Measurements from ENCODE around the gene DENND1A. TPM values are rescaled to one million over a fixed set of nuclear protein-coding genes. Genes with fewer than 3 reads are reported as not detected.
"Not testable (repeated sequence)": the region's sequence is repeated elsewhere in the genome, so short reads cannot be mapped to it uniquely, and the experiment has no call there.

The DENND1A gene
- total RNA-seq, 1 donor from 2014 or later: 24.4 TPM

DNA sequence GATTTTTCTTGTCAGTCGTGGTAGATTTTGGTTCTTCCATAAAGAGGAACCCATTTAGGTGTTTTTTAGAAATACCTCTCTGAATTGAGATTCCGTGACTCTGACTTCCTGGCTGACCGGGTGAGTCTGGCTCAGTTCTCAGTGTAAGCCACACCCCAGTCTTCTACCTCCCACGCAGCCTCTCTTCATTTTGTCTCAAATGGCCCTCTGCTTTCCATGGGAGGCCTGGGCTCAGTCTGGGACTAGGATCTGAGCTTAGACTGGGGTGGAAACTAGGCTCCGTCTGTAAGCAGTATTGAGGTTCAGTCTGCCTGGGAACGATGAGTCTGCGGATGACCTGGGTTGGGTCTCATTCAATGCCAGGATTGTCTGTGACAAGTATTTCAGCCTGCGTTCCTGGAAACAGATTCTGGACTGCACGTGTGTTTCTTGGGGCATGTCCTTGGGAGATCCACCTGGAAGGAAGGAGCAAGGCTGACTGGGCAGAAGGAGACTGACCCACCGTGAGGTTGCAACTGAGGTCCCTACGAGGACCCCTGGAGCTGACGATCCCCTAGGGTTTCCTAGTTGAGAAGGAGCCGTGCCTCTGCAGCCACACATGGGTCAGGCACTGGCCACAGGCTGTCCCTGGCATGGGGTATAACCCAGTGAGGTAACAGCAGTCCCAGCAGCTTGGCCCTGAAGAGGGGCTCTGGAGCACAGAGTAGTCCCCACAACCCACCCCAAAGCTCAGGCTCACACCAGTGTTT, 586.3 kb downstream of the DENND1A start:
- no peak for DNase-seq (ENCODE audit: low spot score)

DNA sequence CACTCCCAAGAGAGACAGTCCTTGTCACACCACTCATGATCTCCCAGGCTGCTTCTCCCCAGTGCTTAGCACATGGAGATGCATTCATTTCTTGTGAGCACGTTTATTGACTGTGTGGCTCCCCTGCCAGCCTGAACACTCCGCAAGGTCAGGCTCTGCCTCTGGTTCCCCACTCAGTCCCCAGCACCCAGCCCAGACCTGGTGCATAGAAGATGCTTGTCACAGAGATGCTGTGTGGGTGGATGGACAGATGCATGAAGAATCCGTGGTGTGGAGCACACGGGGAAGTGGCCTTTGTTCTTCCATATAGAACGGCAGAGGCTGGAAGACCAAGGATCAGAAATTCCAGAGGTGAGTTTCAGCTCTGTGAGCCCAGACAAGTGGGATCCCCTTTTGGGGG, 587.7 kb downstream of the DENND1A start:
- DNase-seq (ENCODE audit: low spot score): no peak

DNA sequence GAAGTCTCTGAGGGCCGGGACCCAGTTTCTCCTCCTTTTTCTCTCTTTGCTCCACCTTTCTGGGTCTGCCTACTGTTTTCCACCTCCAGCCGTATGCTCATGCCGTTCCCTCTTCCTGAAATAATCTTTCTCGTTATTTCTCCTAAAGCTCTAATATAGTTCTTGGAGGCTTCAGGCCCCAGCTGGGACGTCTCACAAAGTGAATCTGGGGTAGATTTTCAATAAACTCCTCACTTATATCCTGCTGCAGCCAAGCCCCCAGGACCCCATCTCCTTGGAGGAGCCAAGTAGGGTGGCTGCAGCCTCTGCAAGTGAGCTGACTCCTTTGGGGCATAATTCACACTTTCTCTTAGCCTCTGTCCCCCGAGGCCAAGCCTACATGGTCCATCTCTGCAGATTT, 588.1 kb downstream of the DENND1A start:
- no peak for DNase-seq (ENCODE audit: low spot score)

DNA sequence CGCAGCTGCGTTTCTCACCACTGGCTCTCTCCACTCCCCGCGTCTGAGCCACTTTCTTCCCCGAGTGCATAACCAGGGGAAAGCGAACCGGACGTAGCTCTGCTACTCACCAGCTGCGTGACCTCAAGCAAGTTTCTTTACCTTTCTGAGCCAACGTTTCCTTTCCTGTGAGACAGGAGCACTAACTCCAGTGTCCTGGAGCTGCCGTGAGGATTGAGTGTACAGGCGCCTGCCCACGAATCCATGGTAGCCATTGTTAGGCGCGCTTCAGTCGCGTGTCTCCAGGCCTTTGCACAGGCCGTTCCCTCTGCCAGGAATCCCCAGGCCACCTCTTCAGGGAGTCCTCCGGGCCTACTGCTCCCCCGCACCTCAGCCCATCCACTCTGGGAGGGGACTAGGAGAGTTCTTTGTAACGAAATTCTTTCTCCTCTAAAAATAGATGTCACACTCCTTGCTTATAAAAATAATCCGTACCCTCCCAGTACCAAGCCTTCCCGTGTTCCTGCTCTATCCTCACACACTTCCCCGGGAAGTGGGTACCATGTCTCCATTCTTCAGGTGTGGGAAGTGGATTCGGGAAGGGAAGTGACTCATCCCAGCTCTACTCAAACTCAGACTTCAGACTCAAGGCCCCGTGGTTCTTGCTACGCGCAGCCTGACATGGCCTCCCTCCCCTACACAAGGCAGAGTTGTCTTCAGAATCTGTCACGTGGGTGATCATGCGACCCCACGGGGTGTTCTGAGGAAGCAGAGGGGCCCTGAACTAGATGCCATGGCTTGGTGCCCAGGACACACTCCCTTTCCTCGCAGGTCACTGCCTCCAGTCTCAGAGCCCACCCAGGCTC, 590.0 kb downstream of the DENND1A start:
- DNase-seq (ENCODE audit: low spot score): no peak

DNA sequence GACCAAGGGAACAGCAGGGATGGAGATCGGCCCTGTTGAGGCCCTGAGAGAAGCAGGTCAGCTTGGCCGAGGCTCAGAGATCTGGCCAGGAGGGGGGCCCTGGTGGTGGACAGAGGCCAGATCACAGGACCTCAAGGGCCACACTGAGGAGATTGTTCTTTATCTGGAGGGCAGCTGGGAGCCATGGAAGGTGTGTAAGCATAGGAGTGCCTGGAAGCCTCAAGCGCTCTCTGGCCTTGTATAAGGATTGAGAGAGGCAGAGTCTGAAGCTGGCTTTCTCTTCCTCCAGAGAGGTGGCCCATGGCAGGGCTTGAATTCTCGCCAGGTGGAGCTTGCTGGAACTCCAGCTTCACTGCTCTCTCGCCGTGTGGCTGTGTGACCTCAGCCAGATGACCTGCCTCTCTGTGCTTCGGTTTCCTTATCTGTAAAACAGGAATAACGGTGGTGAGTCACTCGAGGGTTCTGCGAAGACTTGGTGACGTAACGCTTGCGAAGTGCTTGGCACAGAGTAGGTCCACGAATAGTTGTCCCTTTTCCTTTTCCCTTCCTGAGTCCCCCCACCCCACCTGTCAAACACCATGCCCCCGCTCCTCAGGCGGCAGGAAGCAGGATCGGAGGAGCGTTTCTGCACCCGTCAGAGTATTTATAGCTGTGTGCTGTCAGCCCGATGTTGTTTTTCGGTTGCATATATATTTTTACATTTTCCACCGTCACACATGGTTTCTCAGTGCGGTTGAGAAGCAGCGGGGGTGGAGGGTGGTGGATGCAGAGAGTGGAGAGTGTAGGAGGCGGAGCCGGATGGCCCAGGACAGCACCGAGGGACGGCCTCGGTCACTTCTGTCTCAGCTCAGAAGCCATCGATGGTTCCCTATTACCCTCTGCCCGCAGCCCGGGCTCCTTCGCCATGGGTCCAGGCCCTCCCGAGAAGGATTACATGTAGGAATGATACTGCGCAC, 590.9 kb downstream of the DENND1A start:
- no peak for DNase-seq (ENCODE audit: low spot score)

DNA sequence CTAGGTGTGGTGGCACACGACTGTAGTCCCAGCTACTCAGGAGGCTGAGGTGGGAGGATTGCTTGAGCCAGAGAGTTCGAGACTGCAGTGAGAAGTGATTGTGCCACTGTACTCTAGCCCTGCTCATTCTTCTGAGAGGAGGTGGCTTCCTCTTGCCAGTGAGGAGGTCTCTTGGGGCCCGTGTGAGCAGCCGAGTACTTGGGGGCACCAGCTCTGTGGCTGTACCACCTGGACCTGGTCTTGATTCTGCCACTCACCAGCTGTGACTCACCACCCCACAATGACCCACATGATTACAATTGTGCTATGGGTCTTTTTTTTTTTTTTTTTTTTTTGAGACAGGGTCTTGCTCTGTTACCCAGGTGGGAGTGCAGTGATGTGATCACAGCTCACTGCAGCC, 592.0 kb downstream of the DENND1A start:
- no peak for DNase-seq (ENCODE audit: low spot score)

DNA sequence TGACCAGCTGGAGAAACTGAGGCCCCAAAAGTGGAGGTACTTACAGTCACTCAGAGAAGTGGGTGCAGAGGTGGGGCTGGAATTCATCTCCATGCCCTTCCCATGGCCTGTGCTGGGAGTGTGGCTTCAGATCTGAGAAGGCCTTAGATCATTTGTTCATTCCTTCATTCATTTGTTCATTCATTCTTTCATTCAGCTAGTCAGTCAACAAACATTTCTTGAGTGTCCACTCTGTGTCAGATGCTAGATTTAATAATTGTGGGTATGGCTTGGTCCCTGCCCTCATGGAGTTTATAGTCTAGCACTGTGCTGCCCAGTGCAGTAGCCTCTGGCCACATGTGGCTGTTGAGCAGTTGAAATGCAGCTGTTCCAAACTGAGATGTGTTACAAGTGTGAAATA, 593.0 kb downstream of the DENND1A start:
- DNase-seq (ENCODE audit: low spot score): no peak

DNA sequence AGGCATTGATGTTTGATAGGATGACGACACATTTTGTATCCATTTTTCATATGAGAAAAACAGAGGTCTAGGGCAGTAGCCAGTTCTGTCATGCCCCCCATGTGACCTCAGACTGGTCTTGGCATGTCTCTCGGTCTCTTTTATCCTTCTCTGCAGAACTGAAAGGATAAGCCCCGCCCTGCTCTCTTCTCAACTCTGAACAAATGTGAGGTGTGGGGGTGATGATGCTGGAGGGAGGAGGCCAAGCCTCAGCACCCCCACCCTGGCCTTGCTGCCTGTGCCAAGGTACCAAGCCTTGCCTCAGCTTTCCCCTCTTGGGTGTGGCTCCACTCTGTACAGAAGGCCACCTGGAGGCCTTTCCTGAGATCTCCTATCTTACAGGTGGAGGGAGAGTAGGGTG, 593.5 kb downstream of the DENND1A start:
- no peak for DNase-seq (ENCODE audit: low spot score)

DNA sequence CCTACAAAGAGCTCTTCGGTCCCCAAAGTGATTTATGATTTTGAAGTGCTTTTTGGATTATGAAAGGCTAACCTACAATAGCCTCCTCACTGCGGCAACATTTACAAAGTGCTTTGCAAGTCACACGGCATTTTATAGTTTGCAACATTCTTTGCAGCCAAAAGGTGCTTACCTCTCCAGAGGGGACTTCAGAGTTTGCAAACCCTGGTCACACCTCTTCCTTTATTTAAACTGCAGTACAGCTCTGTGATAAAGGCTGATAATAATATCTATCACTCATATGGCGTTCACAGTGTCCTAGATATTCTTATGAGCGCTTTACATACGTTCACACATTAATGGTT, 594.0 kb downstream of the DENND1A start:
- no peak for DNase-seq (ENCODE audit: low spot score)

DNA sequence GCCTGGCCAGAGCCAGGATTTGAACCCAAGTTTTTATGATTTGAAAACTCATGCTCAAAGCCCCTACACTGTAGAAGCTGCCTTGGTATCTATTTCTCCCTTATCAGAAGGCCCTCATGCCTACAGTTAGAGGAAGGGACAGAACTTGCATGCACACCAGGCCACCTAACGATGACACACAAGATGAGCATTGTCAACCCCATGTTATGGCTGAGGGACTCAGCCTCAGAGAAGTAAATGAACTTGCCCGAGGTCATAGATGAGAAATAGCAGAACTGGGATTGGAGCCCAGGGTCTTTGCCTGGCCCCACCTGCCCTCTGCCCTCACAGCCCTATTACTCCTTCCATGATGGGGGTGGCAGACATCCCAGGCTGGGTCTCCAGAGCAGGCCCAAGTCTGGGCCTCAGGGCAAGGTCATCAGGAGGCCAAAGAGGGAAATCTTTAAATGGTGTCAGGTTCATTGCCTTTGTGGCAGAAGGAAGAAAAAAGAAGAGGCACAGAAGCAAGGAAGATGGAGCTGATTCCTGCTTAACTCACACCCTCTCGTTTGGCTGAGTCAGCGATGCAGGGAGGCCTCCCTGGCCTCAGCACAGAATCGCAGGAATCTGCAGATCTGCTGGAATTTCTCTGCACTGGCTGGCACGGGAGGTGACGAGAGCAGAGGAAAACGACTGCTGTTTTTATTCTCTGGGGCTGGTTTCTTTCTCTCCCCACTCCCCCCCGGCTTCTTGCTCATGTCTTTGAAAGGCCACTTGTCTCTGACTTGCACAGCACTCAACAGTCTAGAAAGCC, 594.5 kb downstream of the DENND1A start:
- DNase-seq (ENCODE audit: low spot score): no peak

DNA sequence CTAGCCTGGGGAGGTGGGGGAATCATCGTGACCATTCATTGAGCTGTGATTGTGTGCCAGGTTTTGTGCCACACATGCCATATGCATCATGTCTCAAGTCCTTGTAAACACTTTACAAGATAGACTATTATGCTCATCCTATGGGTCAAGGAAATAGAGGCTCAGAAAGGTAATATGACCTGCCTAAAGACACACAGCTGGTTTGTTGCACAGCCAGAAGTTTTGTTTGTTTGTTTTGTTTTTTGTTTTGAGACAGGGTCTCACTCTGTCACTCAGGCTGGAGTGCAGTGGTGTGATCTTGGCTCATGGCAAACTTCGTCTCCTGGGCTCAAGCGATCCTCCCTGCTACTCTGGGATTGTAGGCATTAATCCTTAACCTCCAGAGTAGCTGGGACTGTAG, 595.3 kb downstream of the DENND1A start:
- DNase-seq (ENCODE audit: low spot score): no peak

DNA sequence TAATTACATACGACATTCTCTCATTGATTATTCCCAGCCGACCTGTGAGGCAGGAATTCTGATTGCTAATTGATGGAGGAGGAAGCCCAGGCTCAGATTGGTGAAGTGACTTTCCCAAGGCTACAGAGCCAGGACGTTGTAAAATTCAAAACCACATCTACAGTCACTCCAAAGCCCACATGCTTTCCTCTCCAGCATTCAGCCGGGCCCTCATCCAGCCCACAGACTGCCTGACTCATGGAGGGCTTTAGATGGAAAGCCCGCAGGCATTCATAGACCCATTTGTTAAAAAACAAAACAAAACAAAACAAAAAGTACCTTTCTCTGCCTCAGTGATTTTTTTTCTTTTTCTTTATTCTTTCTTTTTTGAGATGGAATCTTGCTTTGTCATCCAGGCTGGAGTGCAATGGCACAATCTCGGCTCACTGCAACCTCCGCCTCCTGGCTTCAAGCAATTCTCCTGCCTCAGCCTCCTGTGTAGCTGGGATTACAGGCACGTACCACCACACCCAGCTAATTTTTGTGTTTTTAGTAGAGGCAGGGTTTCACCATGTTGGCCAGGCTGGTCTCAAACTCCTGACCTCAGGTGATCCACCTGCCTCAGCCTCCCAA, 596.8 kb downstream of the DENND1A start:
- not testable (repeated sequence) for DNase-seq (ENCODE audit: low spot score)

DNA sequence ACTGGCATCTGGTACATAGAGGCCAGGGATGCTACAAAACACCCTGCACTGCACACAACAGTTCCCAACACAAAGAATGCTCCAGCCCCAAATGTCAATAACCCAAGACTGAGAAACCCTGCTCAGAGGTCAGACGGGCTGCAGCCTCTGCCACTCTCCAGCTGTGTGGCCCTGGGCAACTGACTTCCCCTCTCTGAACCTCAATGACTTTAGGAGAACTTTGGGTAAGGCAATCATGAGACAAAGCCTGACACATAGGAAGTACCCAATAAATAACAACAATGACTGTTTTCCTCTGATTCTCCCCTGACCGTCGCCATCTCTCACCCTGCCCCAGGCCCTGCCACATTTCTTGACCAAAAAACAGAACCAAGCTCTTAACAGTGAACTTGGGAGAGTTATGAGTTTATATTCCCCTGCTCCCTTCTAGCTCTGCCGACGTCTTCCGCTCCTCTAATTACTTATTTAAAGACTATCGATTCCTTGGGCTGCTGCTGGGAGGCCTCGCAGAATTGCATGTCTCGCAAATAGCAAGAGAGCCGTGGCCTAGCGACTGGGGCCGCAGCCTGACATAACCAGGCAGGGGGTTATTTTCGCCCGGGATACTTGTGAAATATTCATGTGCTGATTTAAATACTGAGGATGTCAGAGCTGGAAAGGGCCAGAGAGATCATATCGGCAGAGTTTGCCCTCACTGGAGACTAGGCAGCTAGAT, 598.4 kb downstream of the DENND1A start:
- no peak for DNase-seq (ENCODE audit: low spot score)

Other genes starting within 250 kb of the DENND1A start
- gene LHX2, start 81.6 kb upstream of the DENND1A start, total RNA-seq: not detected